DMS79 (cell line): ENCODE results near the gene DDX3X.
"Not testable (repeated sequence)": the region's sequence is repeated elsewhere in the genome, so short reads cannot be mapped to it uniquely, and the experiment has no call there.

Experiments used
- DNase-seq: peaks from one replicate; lab custom pipeline; 2025; lab: John Stamatoyannopoulos, UW

Gene DDX3X

DNA sequence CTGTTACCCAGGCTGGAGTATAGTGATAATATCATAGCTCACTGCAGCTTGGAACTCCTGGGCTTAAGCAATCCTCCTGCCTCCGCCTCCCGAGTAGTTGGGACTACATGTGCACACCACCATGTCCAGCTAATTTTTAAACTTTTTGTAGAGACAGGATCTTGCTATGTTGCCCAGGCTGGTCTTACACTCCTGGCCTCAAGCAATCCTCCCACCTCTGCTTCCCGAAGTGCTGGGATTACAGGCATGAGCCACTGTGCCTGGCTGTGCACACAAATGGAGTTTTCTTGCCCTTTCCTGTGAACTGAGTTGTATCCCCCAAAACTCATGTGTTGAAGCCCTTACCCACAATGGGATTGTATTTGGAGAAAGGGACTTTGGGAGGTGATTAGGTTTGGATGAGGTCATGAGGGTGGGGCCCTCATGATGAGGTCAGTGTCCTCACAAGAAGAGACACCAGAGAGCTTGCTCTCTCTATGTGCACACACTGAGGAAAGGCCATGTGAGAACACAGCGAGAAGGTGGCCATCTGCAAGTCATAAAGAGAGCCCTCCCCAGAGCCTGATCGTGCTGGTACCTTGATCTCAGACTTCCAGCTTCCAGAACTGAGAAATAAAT is 40.1 kb downstream of the DDX3X start:
- no peak for DNase-seq

DNA sequence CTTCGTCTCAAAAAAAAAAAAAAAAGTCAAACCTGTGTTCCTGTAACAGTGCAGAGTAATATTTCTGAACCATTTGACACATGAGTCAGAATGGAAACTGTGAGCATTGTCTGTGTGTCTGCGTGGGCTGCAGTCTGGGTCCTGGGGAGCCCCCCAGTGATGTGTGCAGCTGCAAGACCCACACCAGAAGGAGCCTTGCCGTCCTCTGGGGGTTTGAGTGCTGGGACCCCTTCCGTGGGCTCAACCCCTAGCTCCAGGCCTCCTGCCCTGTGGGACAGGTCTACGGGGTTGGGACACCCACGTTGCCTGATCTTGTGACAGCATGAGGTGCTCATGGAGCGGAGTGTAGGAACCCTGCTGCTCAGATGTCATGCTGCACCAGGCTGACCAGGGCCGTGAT is 43.7 kb downstream of the DDX3X start:
- DNase-seq = no peak

DNA sequence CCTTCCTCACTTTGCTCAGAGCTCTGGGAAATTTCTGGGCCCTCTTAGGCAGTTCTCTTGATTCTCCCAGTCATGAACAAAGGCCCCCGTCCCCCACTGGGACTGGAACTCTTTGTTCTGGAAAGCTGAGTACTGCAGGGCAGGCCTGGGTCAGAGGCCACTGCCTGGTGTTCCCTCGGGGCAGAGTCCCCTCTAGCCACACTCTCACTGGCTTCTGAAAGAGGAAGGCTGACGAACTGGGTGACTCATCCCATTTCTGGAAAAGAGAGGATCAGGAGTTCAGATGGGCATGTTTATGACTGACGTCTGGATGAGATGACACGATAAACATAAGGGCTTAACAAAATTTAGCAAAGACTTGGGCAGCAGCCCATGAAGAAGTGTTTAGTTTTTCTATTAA is 47.7 kb downstream of the DDX3X start:
- DNase-seq = no peak

DNA sequence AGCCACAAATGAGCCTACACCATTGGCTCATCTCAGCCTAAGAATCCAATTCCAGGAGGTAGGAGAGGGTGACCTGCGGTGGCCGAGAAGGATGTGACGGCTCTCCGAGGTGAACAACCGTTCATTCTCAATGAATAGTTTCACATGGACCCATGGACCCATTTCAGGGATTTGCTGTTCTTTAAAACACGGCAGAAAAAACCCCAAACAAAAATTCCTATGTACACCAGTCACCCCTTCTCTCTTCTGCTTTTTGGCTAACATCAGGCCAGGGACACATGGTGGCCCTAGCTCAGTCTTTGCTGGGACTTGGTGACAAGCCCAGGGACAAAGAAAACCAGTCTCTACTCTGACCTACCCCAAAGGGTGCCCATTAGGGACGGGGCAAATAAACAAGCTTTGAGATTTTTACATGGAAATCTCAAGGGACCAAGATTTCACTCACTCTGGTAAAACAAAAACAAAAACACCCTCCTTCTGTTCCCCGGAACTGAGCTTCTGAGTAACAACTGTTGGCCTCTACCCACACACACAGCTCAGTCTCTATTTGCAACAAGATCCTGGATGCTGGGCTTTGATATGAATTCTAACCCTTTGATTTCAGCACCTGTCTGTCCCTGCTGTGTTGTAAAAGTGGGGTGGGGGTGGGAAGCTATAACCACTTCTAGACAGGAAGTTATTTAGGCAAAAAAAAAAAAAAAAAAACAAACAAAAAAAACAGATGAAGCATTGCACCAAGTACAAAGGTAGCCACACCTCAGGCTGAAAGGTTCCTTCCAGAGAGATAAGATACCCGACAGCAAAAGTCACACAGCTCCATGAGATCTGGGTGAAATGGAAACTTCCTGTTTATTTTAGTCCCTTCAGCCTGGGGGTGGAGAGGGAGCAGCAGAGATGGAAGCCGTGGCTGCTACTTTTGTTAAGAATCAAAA is 49.0 kb downstream of the DDX3X start:
- no peak for DNase-seq

DNA sequence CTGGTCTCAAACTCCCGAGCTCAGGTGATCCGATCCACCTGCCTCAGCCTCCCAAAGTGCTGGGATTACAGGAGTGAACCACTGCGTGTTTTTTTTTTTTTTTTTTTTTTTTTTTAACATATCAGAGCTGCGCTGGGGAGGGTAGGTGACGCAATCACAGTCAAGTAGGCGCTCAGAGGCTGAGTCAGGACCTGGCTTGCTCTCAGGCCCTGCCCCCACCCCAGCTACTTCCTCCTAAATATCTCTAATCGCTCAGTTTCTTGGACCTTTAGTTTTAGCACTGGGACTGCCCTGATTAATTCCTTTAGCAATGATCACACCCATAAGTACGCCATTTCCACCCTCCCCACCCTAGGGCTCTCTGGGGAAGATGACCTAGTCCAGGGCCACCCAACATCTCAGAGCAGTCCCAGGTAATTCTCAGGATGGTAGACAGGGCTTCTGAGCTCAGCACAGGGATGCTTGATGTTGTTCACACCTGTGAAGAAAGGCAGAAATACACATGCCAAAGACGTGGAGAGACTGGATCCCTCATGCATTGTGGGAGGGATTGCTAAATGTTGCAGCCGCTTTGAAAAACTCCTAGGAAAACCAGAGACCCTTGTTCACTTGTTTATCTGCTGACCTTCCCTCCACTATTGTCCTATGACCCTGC is 50.2 kb downstream of the DDX3X start:
- DNase-seq = no peak

DNA sequence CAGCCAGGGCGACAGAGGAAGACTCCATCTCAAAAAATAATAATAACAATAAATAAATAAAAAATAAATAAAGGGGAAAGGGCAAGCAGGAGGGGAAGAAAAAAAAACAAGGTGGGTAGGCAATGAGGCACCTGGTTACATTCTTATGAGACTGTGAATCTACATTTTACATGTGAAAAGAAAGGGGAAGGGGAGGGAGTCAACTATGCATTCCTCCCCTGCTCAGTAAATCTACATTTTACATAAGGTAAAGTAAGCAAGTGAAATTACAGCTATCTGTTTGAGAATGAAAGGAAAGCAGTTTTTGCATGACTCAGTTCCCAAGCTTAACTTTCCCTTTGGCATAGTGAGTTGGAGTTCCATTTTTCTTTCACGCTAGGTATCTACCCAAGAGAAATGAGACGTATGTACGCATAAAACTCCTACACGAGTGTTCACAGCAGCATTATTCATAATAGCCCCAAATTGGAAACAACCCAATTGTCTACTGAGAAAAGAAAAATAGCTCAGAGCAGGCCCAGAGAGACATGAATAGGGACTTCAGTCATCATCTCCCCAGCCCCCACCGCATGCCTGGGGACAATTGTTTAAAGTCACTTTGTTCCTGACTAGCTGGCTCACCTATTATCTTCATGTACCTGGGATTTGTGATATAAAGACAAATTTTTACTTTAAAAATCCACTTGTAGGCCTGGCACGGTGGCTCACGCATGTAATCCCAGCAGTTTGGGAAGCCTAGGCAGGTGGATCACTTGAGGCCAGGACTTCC is 52.4 kb downstream of the DDX3X start:
- DNase-seq = no peak

DNA sequence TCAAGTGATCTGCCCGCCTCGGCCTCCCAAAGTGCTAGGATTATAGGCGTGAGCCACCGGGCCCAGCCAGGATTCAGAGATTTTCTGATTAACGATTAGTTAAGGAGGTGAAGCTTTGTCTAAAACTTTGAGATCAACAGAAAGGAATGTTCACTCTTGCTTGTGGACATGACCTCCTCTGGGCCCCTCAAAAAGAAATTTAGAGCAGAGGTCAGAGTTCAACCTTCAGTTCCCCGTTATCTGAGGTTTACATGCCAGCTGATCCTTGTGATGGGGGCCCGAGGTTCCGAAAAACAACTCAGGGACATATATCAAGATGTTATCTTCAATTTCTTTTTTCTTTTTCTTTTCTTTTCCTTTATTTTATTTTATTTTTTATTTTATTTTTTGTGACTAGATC is 54.6 kb downstream of the DDX3X start:
- DNase-seq = no peak

DNA sequence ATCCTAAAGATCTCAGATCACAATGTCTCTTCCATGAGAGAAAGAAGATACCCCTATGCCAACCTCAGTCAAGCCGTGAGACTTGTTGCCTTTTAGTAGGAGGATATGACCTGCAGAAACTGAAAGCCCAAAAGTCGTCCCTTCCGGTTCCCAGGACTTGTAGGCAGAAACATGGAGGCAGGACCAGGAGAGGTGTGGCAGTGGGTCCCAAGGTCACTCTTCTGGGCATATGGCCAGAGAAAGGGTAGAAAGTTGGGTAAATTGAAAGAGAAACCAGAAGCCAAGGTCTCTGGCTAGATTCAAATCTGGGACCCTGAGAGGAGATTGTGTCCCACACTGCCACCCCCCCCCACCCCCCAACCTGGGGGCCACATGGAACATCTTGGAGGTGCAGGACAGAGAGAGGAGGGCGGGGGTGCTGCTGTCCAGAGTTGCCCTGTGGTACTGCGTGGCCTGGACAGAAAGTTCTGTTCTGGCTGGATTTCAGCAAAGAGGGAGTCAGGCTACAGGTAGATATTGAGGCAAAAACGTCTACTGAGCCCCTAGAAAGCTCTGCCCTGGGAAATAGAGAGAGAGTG is 55.4 kb downstream of the DDX3X start:
- no peak for DNase-seq

DNA sequence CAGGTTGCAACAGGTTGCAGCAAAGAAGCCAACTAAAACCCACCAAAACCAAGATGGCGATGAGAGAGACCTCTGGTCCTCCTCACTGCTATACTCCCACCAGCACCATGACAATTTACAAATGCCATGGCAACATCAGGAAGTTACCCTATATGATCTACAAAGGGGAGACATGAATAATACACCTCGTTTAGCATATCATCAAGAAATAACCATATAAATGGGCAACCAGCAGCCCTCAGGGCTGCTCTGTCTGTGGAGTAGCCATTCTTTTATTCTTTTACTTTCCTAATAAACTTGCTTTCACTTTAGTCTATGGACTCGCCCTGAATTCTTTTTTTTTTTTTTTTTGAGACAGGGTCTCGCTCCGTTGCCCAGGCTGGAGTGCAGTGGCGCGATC is 56.6 kb downstream of the DDX3X start:
- DNase-seq = not testable (repeated sequence)

DNA sequence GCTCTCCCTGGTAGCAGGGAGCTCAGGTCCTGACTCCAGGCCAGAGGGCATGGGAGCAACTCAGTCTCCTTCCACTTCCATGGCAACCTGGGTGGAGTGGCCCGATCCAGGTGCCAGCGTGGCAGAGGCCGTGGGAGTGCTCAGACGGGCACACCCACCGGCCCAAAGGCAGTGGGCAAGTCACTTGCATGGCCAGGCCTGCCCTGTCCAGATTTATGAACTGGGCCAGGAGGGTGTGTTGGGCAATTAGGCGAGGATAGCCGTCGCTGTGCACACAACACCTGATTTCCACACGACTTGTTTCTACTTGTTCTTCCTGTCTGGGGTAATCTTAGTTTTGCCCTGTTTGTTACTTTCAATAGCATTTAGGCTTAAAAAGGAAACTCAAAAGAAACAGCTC is 57.6 kb downstream of the DDX3X start:
- no peak for DNase-seq

DNA sequence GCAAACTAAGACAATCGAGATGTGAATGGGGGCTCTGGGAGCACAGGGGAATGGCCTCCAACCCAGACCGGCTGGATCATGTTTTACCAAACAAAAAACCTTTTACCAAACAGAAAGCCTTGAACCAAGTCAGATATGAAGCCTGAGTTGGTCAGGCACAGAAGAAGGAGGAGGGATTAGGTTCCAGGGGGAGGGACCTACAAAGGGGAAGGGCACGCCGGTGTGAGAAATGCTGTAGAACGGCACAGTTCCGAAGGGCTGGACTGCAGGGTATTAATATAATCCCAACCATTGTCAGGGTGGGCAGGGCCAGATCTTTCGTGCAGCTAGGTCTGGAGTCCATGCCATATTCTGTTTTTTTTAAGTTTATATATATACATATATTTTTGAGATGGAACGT is 60.3 kb downstream of the DDX3X start:
- no peak for DNase-seq

DNA sequence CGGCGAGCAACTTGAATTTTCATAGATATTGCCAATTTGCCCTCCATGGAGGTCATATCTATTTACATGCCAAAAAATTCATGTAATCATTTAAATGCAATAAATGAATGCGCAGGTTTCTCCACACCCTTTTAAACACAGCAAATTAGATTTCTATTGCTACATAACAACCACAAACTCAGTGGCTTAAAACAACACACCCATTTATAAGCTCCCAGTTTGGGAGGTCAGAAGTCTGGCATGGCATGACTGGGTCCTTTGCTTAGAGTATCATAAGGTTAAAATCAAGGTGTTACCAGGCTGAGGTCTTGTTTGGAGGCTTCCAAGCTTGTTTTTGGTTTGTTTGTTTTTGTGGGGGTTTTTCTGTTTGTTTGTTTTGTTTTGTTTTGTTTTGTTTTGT is 63.3 kb downstream of the DDX3X start:
- no peak for DNase-seq

DNA sequence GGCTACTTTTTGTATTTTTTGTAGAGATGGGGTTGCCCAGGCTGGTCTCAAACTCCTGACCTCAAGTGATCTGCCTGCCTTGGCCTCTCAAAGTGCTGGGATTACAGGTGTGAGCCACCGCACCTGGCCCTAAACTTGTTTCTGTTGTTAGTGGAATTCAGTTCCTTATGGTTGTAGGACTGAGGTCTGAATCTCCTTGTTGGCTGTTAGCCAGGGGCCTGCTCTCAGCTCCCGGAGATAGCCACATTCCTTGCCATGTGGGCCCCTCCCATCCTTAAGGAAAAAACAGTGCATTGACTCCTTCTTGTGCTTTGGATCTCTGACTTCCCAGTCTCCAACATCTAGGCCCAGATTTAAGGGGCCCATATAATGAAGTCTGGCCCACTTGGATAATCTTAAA is 63.8 kb downstream of the DDX3X start:
- no peak for DNase-seq

DNA sequence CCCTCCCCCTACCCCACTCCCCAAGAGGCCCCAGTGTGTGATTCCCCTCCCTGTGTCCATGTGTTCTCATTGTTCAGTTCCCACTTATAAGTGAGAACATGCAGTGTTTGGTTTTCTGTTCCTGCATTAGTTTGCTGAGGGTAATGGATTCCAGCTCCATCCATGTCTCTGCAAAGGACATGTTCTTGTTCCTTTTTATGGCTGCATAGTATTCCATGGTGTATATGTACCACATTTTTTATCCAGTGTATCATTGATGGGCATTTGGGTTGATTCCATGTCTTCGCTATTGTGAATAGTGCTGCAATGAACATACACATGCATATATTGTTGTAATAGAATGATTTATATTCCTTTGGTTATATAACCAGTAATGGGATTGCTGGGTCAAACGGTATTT is 68.6 kb downstream of the DDX3X start:
- DNase-seq = not testable (repeated sequence)

DNA sequence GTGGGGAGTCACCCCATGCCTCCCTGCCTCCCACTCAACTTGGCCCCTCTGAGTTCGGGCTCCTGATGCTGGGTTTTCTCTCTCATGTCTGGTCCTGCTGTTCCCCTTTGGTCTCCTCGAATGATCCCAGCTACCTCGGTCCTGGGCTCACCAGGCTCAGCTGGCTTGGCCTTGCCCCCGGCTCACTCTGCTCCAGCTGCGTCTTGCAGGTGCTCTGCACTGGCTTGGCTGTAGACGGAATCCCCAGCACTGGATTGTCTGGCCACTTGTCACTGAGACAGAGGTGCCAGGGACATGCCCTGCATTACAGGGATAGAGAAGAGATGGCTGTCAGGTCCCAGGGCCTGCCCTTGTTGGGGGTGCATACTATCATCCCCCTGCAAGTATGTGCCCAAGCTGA is 71.6 kb downstream of the DDX3X start:
- DNase-seq = no peak

DNA sequence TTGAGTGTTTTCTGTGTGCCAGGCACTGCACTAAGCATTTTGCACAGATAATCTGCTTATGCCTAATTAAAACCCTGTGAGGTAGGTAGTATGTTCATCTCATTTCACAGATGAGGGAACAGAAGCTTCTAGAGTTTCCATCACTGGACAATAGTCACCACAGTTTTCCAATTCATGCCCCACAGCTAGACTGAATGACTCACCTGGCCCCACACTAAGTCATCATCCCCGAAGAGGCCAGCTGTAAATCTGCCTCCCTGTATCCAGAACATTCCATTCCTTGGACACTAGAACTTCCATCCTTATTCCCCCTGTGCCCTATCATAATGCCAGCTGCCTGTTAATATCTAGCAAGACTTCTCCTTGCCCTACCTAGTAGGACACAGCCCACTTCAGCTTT is 72.2 kb downstream of the DDX3X start:
- DNase-seq = no peak

DNA sequence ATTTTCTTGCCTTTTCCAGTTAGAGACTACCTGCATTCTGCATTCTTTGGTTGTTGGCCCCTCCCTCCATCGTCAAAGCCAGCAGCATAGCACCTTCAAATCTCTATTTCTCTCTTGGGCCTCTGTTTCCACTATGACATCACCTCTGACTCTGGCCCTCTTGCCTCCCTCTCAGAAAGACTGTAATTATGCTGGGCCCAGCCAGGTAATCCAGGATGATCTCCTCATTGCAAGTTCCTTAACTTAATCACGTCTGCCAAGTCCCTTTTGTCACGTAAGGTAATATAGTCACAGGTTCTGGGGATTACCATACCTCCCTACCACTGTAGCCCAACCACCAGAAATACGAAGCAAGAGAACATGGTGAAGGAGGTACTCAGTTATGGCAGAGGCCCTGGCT is 73.9 kb downstream of the DDX3X start:
- DNase-seq = no peak

DNA sequence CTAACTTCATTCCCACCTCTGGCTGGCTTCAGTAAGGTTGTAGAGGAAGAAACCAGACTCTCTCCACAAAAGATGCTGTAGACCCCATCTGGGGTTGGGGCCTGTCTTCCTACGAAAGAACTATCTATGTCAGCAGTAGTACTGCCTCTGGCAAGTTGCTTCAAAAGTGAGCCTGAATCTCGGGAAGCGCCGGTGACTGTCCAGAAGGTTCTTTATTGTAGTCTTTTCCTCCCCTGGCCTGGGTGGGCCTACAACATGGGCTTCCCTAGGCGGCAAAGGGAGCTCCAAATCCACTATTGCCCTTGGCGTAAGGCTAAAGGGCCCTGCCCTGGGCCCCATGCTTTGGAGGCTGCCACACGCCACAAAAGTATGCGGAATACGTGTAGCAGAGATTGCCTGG is 74.6 kb downstream of the DDX3X start:
- DNase-seq = no peak

DNA sequence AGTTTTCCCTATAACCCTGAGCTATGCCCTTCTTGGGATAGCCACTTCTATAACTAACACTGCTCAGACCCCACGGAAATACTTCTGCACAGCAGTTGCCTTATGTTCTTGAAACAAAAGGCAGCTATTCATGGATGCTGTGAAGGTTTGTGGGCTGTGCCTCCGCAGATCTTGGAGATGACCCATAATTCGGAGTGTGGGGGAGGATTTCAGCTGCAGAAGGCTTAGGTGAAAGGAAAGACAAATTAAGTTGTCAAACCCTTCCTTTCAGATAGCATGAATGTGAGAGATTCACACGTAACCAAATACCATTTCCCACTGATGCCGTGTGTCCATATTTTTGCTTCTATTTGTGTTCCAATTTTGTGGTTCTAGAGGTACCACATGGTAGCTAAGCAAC is 75.0 kb downstream of the DDX3X start:
- DNase-seq = no peak

DNA sequence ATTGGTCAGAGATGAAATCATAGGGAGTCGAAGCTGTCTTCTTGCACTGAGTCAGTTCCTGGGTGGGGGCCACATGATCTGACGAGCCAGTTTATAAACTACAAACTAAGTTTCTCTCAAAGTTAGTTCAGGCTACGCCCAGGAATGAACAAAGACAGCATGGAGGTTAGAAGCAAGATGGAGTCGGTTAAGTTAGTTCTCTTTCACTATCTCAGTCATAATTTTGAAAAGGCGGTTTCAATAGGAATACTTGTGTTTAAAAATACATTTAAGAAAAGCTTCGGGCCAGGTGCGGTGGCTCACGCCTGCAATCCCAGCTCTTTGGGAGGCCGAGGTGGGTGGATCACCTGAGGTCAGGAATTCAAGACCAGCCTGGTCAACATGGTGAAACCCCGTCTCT is 77.3 kb downstream of the DDX3X start:
- not testable (repeated sequence) for DNase-seq

DNA sequence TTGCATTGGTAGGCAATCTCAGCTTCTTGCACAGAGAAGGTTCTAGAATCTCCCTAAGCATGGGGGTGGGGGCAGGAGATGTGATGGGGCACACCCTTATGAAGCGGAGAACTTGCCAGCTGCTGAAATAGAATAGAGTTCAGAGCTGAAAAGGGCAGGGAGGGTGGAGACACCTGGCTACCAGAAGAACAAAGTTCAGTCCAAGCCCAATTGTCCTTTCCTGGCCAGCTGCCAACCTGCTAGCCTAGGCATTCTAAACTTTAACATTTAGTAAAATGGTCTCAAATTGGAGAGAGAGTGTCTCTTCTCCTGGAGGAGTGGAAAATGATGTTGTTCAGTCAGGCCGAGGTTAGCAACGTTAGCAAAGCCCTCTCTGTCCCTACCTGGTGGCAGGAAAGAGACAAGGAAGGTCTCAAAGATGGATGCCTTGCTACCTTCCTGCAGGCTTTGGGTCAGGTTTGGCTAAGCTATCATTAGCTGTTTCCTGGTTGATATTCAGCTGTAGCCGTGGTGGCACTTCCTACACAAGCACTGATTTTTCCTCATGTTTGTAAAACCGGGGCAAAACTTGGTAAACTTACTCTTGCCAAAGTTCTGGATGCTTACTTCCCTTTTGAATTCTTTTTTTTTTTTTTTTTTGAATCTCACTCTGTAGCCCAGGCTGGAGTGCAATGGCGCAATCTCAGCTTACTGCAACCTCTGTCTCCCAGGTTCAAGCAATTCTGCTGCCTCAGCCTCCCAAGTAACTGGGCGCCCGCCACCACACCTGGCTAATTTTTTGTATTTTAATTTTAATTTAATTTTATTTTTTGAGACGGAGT is 78.5 kb downstream of the DDX3X start:
- no peak for DNase-seq
